Left cardiac atrium (tissue), 4 donors: ENCODE results near the gene ZNF536. TPM values are rescaled to one million over a fixed set of nuclear protein-coding genes. Genes with fewer than 3 reads are reported as not detected.
"Not testable (repeated sequence)": the region's sequence is repeated elsewhere in the genome, so short reads cannot be mapped to it uniquely, and the experiment has no call there.

ENCODE experiments used
- ATAC-seq, 2 donors: fragments of 200-7000 bp; cut with Tn5 transposase; one replicate each; pipeline ENCODE4 v1.9.1; 2020; ENCODE audit warnings: mild to moderate bottlenecking in 2 of 2, moderate library complexity in 2 of 2
- DNase-seq: peaks from one replicate; pipeline ENCODE4 v3.0.0-alpha.2; 2020
- intact Hi-C, 2 donors: fragments of 100-400 bp; cut with DNase I; formaldehyde crosslinking; loops; one replicate each; pipeline versions ENCODE4 v1.14.1 to v1.15.1; 2022 to 2023
- total RNA-seq, 2 donors: library from RNA; stranded (reverse); fragmentation: NEBNext Ultra II Directional; extraction: Animal tissue kit (Norgen Biotek cat#: 25700); gene quantifications; one replicate each; pipeline ENCODE4 v1.2.1, GENCODE V29; 2021
- donor health status: DM: no; HTN: yes; CAD: no.
- donor health status: DM: no; HTN: yes; CAD: no; lungs with severe emphysema.
- donor health status: DM: yes; HTN: yes; CAD: no.
- donor health status: Dilated cardiomyopathy.

The ZNF536 gene
- total RNA-seq, 2 donors from 2014 or later = 1.2 TPM

DNA sequence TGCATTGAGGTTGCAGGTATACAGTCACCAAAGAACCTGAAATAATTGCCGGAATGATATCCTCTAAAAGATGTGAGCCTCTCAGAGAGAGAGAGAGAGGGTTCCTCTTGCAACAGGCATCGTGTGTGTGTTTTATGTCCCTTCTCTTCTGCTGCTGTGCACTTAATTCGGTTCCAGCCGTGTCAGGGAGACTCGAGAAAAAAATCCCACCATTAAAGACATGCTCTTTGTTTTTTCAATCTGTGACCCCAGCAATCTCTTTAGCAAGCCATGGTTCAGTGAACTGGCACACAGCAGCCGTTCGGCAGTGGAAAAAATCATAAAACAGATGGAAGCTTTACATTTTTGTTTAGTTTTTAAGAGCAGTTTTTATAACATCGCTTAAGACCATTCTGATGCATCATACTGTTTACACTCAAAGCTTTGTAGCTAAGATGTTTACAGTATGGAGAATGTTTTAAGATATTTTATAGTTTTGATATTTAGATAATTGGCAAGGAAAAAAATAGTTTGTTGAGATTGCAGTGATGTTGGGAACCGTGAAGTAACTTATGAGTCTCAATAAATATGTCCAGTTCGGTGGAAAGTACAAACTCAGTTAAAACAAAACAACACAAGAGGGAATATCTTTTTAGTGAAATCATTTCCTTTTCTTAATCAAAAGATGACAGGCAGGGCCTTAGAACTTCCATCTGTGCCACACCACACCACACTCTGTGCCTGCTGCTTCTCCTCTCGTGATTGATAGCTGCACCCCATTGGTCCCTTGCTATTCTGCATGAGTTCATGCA is 31.2 kb upstream of the ZNF536 start:
- ATAC-seq (no peak), DNase-seq (no peak)
- intact Hi-C loops = no loop called here

DNA sequence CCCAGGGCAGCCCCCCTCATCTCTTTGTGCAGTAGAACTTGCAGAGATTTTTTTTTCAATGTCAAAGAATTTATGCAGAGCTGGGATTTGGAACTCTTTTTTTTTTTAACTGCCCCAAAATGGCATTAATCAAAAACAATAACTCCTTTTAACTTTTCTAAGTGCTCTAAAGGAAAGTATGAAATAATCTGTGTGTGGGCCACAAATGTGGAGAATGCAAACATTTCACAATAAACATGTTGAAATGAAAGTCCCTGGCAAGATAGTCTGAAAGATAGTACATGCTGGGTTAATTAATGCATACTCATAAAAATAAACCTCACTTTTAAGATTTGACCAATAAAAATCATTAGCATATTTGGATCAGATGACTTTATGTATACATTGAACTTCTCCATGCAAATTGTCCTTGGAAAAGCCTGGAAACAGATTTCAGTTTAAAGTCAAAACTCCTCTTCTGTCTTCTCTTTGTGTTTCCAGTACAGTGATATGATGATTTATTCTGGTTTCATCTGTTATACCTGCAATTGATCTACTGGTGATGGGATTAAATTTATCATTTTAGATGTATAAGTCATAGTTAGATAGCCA is 30.5 kb upstream of the ZNF536 start:
- no peak for DNase-seq
- intact Hi-C loops = no loop called here
- no peak for ATAC-seq

DNA sequence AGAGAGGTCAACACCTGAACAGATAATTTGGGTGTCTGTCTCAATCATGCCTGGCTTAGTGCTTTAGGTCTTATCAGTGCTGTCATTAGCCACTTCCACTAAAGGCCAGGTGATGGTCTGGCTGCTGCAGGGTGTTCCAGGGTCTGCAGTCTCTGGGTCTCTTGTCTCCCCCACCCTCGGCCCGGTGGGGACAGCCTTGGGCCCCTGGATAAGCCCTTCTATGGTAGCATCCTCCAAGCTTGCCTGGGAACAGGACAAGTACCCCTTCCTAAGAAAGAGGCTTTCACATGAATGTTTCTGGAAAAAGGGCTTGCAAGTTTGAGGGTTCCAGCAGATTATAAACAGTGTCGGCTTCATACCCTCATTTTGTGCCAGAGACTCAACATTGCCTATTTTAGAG is 29.3 kb upstream of the ZNF536 start:
- intact Hi-C loops = no loop called here
- DNase-seq (no peak), ATAC-seq (no peak)

DNA sequence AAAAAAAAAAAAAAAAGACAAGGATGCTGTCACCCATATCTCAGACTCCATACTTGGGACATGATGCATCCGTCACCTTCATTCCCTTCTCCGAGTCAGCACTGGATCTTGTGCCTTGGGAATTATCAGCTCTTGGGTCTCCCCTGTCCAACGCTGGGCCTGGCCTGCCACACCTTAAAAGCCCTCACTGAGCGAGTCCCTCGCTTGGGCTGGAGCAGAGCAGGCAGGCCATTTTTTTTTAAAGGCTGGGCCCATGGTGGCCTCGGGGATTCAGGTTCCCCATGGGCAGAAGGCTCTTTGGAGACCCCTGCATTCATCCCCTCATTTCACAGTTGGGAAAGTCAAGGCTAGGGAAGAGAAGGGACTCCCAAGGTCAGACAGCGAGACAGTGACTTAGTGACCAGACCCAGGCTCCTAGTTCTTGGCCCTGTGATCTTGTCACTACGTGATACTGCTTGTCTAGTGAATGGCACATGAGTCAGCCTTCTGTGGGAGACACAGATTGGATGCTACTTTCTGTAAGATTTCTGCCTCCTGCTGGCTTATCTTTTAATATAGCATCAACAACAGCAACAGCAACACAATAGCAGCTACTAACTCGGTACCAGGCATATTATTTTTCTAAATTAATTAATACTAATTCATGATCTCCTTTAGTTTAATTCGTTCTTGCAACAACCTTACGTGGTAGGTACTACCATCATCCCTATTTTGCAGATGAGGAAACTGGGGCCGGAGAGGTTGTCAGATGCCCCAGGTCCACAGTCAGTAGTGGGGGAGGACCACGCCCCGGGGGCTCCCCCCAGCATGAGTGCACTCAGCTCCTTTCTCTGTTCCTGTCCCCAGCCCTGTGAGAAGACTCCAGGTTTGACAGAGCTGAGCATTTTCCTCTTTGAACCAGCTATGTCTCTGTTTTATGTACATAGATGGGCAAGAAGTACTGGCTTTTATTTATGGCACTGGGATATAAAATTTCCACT is 27.4 kb upstream of the ZNF536 start:
- intact Hi-C loops = no loop called here
- no peak for ATAC-seq

DNA sequence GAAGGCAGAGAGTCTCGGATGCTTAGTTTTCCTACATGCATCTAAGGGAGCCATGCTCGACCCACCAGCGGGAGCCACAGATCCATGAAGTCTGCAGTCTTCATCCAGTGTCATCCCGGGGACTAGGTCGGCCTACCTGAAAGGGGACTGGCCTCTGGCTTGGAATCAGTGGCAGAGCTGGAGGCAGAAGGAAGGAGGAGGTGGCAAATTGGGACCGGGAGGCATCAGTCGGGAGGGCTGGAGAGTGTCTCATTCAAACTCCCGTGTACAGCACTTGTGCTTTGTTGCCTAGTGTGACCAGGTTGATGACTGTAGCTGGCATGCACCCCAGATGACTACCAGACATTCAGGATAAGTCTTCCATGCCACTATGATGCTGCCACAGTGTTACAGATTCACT is 26.5 kb upstream of the ZNF536 start:
- intact Hi-C loops = no loop called here
- DNase-seq = no peak
- ATAC-seq = no peak

More for the DNA sequence above, 27.4 kb upstream of the ZNF536 start:
- no peak for DNase-seq

DNA sequence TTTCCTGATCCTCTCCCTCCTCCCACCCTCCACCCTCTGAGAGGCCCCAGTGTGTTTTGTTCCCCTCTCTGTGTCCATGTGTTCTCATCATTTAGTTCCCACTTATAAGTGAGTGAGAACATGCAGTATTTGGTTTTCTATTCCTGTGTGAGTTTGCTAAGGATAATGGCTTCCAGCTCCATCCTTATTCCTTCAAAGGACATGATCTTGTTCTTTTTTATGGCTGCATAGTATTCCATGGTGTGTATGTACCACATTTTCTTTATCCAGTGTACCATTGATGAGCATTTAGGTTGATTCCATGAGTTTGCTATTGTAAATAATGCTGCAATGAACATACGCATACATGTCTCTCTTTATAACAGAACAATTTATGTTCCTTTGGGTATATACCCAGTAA is 25.7 kb upstream of the ZNF536 start:
- DNase-seq, intact Hi-C loops, ATAC-seq: not testable (repeated sequence)

DNA sequence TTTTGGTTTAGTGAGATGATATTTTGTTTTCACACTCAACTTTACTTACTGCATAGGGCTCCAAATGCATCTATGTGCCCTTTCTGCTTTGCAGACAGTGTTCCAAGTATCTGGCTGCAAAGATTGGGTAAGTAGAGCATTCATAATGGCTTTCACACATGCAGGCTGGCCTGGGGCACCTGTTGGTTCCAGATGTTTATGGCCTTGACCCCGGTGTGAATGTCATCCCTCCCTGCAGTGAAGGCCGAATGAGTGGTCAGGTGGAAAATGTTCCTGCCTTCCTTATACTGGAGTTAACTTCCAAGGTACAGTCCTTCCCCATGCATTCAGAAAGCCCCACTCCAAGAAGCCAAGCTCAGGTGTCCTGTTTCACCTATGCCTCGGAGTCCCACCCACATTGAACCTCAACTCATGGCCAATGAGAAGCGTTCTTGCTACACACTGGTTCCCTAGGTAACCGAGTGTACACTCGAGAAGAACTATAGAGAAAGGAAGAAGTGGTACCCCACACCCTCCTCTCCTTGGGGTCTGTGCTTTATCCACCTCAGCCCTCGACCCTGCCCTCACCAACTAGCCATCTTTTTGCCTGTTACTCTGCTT is 23.0 kb upstream of the ZNF536 start:
- ATAC-seq (no peak), DNase-seq (no peak)
- intact Hi-C loops = no loop called here

DNA sequence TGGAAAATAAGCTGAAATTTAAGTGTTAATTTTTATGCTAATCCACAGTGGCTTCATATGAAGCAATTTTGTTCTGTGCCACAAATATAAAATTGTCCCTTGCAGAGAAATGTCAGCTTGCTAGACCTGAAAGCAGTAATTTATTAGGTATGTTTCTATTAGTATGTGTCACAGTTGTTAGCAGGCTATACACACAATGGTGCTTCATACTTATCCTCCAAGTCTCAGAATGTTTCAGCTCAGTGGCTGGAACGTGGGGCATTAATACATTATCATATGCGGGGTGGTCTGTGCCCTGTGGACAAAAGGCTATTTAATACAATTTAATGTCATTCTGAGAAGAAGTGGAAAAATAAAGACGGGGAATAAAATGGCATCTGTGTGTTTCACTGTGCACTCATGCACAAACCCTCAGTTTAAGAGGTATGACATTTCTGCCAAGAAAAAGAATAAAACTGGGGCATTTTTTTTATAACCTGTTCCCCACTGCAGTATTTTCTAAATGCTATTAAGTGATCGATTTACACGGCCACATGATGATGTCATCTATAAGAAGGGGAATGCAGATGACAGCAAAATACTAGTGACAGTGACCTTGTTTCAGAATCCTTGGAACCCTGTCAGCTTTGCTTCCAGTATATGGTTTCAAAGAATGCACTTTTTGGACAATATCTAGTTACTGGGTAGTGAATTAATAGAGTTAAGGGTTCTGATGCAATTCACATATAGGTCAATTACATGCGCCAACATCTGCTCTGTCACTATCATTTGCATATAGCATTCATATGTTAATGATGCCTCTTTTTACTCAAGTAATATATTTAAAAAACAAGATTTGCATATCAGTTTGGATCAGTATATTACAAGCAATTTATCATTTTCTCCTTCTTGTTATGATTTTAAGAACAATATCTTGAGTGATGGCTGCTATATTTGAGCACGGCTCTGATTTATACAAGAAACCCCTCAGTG is 21.2 kb upstream of the ZNF536 start:
- intact Hi-C loops = no loop called here
- no peak for ATAC-seq

DNA sequence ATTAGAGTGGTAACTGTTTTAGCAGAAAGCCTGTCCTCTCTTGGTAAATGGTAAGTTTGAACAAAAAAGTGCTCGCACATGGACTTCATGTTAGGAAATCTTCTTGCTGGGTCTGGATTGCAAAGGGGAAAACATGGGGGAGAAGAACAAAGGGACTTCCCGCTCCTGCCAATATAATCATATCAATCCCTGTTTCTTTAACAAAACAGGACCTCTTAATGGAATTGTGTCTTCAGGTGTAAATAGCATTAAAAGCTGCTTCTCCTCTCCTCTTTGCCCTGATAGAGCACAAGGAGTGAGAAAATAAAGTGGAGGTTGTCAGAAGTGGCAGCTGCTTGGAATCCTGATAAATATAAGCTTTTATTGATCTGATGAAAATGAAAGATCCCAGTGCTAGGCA is 20.4 kb upstream of the ZNF536 start:
- ATAC-seq (no peak), DNase-seq (no peak)

More for the DNA sequence above, 21.2 kb upstream of the ZNF536 start:
- no peak for DNase-seq

DNA sequence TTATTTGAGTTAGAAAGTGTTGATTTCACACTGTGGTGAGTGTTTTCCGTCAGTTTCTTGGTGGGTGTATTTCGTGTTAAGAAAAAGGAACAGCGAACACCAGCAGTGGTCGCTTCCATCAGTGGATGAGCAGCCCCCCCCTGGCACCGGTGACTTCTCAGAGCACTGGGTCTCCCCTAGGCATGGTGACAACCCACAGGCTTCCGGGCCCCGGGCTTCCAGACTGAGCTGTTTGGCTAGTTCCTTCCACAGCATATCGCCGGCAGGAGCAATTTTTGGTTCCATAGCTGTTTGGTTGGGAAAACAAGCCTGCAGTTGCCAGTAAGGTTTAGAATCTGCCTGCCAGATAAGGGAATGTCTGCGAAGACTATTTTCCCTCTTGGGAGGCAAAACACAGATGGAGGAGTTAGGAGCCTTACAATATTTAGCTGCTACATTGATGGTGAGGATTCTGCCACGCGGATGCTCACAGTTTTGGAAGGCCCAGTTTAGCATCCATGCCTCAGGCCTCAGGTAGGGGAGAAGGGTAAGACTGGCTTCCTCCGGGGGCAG is 18.7 kb upstream of the ZNF536 start:
- intact Hi-C loops = no loop called here
- DNase-seq (no peak), ATAC-seq (no peak)

More for the DNA sequence above, 20.4 kb upstream of the ZNF536 start:
- intact Hi-C loops = no loop called here

DNA sequence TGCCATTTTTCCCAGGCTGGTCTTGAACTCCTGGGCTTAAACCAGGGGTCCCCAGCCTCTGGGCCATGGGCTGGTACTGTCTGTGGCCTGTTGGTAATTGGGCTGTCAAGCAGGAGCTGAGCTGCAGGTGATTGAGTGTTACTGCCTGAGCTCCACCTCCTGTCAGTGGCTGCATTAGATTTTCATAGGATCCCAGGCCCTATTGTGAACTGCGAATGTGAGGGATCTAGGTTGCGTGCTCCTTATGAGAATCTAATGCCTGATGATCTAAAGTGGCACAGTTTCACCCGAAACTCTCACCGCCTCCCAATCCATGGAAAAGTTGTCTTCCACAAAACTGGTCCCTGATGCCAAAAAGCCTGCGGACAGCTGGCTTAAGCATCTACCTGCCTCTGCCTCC is 16.6 kb upstream of the ZNF536 start:
- DNase-seq = no peak
- intact Hi-C loops = no loop called here
- no peak for ATAC-seq

DNA sequence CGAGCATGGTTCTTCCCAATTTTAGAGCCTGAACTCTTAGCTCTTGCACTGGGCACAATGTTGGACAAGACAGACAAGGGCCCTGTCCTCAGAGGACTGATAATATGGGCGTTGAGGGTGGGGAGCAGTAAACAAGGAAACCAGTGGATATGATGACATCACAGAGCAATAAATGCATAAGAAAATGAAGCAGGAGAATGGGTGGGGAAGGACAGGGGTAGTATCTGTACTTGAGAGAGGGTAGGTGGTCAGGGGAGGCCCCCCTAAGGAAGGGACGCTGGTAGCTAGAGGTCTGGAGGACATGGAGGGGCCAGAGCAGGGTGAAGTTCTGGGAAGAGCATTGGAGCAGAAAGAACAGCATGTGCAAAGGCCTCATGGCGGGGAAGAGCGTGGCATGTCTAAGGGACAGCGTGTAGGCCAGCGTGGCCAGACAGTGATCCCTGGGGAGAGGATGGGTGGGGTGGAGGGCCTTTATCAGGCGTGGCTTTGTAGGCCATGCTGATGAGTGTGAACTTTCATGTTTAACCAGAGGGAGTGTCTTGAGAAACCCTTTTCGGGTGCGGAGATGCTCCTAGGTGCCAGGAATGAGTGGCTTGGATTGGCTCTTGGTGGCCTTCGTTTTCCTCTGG is 15.1 kb upstream of the ZNF536 start:
- ATAC-seq (no peak), DNase-seq (no peak)
- intact Hi-C loops = no loop called here

DNA sequence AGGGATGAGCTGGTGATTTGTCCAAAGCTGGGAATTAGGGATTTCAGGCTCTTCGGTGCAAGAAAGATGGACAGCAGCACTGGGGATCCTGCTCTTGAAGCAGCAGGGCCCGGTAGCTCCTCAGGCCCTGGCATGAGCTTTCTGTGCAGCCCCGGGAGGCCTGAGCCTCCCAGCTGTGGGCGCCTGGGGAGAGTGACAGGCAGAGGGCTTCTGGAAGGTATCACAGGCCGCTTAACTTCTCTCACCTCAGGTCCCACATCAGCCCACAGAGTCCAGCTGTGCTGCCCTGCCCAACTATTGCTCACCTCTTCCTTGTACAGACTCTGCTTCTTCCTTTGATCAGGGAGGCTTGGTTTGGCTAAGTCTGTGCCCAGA is 14.6 kb upstream of the ZNF536 start:
- ATAC-seq (no peak), DNase-seq (no peak)
- intact Hi-C loops = no loop called here

DNA sequence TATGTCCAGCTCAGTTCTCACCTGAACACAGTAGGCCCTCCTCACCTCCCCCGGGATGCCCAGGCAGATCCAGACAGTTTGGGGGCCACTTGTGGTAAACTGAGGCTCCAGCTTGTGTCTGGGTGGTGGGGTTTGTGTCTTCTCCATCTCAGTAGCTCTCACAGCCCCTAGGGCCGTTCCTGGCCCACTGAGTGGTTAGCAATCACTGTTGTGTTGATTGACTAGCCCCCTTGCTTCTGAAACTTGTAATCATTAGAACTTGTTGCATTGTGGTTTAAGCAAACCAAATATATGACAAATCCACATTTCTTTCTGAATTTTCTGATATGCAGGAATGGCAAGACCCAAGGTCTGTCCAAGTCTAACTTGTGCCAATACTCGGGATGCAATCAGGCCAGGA is 13.9 kb upstream of the ZNF536 start:
- ATAC-seq (no peak), DNase-seq (no peak)
- intact Hi-C loops = no loop called here

DNA sequence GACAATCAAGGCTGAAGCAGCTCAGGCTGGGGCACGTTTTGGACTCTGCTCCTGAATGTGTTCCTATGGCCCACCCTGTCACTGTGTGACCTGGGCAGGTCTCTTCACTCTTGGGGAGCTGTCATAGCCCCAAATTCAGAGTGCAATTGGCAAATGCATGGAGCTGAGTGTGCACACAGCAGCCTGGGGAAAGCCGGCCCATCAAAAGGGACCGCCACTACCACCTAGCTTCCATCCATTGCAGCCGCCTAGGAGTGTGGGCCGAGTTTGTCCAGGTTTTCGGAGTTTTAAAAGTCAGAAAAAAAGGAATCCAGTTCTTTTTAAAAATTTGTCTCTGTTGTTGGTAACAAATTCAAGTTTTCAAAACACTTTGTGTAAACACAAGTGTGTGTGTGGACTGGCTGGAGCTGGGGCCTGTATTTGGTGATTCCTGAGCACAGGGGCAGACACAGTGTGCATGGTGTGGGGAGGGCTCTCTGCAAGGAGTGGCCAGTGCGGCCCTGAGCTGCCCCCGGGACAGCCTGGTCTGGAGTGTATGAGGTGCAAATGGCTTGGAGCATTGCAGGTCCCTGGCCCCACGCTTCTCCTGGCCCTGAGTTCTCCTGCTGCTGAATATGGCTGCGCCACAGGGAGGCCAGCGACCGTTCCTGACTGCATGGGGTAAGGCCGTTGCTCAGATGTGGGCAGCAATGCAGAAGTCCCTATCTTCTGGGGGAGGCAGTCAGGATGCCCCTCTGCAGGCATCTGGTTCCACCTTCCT is 13.2 kb upstream of the ZNF536 start:
- intact Hi-C loops = no loop called here
- DNase-seq (no peak), ATAC-seq (no peak)

DNA sequence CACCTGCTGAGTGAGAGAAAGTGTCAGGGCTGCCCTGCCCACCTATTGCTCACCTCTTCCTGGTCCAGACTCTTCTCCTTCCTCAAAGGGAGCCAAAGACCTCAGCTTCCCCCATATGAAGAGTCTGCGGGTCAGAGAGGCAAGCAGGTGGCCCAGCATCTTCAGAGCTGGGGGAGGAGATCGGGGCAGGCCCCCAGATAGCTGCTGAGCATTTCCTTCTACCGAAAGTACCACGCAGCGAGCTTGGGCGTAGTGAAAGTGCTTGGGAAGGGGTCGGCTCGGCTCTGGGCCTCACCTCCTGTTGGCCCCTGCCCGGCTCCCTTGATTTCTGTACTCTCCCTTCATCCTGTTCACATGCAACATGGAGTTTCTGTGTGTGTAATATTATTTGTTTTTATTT is 12.2 kb upstream of the ZNF536 start:
- ATAC-seq (no peak), DNase-seq (no peak)
- intact Hi-C loops = no loop called here
